ENCODE data around the gene TREM1. TPM values are rescaled to one million over a fixed set of nuclear protein-coding genes. Genes with fewer than 3 reads are reported as not detected.

TREM1 gene
- total RNA-seq, 4 donors from 2014 or later, result 0.27 TPM; not detected in 3

- no peaks in the 10 kb centered on the region for H3K4me1 ChIP-seq
- H3K4me3 ChIP-seq, result no peak overlapping the region
- intact Hi-C loops (cut with DNase I; ENCODE audit: low total_unique reads) (no loop called here), in situ Hi-C loops (cut with MboI; ENCODE audit: low pct_ligation_motif_present in 1 of 4, low pct_unique_long_range_greater_than_20kb in 1 of 4, low sequenced_read_pairs in 3 of 4) (no loop called here)
- TF ChIP-seq EP300 (IDR thresholded peaks at IDR 0.05; ENCODE audit: low read depth), result no peak
- H3K27me3 ChIP-seq, result no peaks in the 10 kb centered on the region
- H3K36me3 ChIP-seq, result no peaks in the 10 kb centered on the region
- H3K9me3 ChIP-seq, result no peaks in the 10 kb centered on the region
- DNase-seq, result no peak
- WGBS, 2 donors (ENCODE audit: low coverage in 1 of 2), result 94% methylated on average over 5 of the region's 5 CpGs; no CpG with 5 or more reads in 1 of the 2 donors
- no peak overlapping the region for H3K27ac ChIP-seq
Measured at GRCh38 chr6:41272591-41273240, 13.8 kb downstream of the TREM1 start.

- intact Hi-C loops (cut with DNase I; ENCODE audit: low total_unique reads) (no loop called here), in situ Hi-C loops (cut with MboI; ENCODE audit: low pct_ligation_motif_present in 1 of 4, low pct_unique_long_range_greater_than_20kb in 1 of 4, low sequenced_read_pairs in 3 of 4) (no loop called here)
- H3K9me3 ChIP-seq, result no peaks in the 10 kb centered on the region
- no peak overlapping the region for H3K4me3 ChIP-seq
- WGBS, 2 donors (ENCODE audit: low coverage in 1 of 2), result 64 to 100% methylated on average over 1 to 6 of the region's 7 CpGs
- H3K27me3 ChIP-seq, result no peaks in the 10 kb centered on the region
- H3K4me1 ChIP-seq, result no peaks in the 10 kb centered on the region
- no peaks in the 10 kb centered on the region for H3K36me3 ChIP-seq
- DNase-seq, result peak; percentile 13
- no peak overlapping the region for H3K27ac ChIP-seq
- TF ChIP-seq POLR2AphosphoS5 (IDR thresholded peaks at IDR 0.05) (no peak), EP300 (IDR thresholded peaks at IDR 0.05; ENCODE audit: low read depth) (no peak), POLR2A (IDR thresholded peaks at IDR 0.05) (no peak), CTCF (IDR thresholded peaks at IDR 0.05) (no peak)
Measured at GRCh38 chr6:41271901-41272395, 14.5 kb downstream of the TREM1 start.

GRCh38 chr6:41269716-41270115, 16.8 kb downstream of the TREM1 start:
- no peak for DNase-seq
- intact Hi-C loops (cut with DNase I; ENCODE audit: low total_unique reads), result no loop called here
- in situ Hi-C loops (cut with MboI; ENCODE audit: low pct_ligation_motif_present in 1 of 4, low pct_unique_long_range_greater_than_20kb in 1 of 4, low sequenced_read_pairs in 3 of 4), result no loop called here

GRCh38 chr6:41269166-41269565, 17.3 kb downstream of the TREM1 start:
- H3K4me1 ChIP-seq, result no peaks in the 10 kb centered on the region
- 80 to 86% methylated on average over 1 to 2 of the region's 2 CpGs for WGBS, 2 donors (ENCODE audit: low coverage in 1 of 2)
- no peaks in the 10 kb centered on the region for H3K36me3 ChIP-seq
- no peak for DNase-seq
- intact Hi-C loops (cut with DNase I; ENCODE audit: low total_unique reads) (no loop called here), in situ Hi-C loops (cut with MboI; ENCODE audit: low pct_ligation_motif_present in 1 of 4, low pct_unique_long_range_greater_than_20kb in 1 of 4, low sequenced_read_pairs in 3 of 4) (no loop called here)
- H3K27ac ChIP-seq, result no peak overlapping the region
- no peaks in the 10 kb centered on the region for H3K9me3 ChIP-seq
- H3K27me3 ChIP-seq, result no peaks in the 10 kb centered on the region
- no peak overlapping the region for H3K4me3 ChIP-seq
- TF ChIP-seq POLR2A (IDR thresholded peaks at IDR 0.05), result no peak
- no peak for TF ChIP-seq POLR2AphosphoS5 (IDR thresholded peaks at IDR 0.05)
- TF ChIP-seq CTCF (IDR thresholded peaks at IDR 0.05), result no peak
- TF ChIP-seq EP300 (IDR thresholded peaks at IDR 0.05; ENCODE audit: low read depth), result no peak

More at GRCh38 chr6:41269716-41270115, 16.8 kb downstream of the TREM1 start:
- WGBS, 2 donors (ENCODE audit: low coverage in 1 of 2), result 81% methylated on average over 4 of the region's 4 CpGs; no CpG with 5 or more reads in 1 of the 2 donors
- H3K4me3 ChIP-seq, result no peak overlapping the region
- H3K27ac ChIP-seq, result no peak overlapping the region
- H3K9me3 ChIP-seq, result no peaks in the 10 kb centered on the region
- no peak for TF ChIP-seq POLR2AphosphoS5 (IDR thresholded peaks at IDR 0.05)
- H3K4me1 ChIP-seq, result no peaks in the 10 kb centered on the region
- no peaks in the 10 kb centered on the region for H3K27me3 ChIP-seq
- no peaks in the 10 kb centered on the region for H3K36me3 ChIP-seq

- Histone ChIP-seq H3K9me3 (peaks cover 2 to 4% of the 10 kb centered on the region in 2 donors), H3K36me3 (no peaks in the 10 kb centered on the region), H3K27ac (no peak overlapping the region), H3K27me3 (no peaks in the 10 kb centered on the region), H3K4me3 (no peak overlapping the region), H3K4me1 (no peaks in the 10 kb centered on the region)
- intact Hi-C loops (cut with DNase I; ENCODE audit: low total_unique reads) (no loop called here), in situ Hi-C loops (cut with MboI; ENCODE audit: low pct_ligation_motif_present in 1 of 4, low pct_unique_long_range_greater_than_20kb in 1 of 4, low sequenced_read_pairs in 3 of 4) (no loop called here)
- TF ChIP-seq POLR2A (IDR thresholded peaks at IDR 0.05), result no peak
- no peak for TF ChIP-seq EP300 (IDR thresholded peaks at IDR 0.05; ENCODE audit: low read depth)
- no peak for TF ChIP-seq POLR2AphosphoS5 (IDR thresholded peaks at IDR 0.05)
- no peak for TF ChIP-seq CTCF (IDR thresholded peaks at IDR 0.05)
- no peak for DNase-seq
Measured at GRCh38 chr6:41268478-41268877, 18.0 kb downstream of the TREM1 start.
